Astrocyte (in vitro differentiated cells and primary cell): ENCODE results near the gene KCNQ5. TPM values are rescaled to one million over a fixed set of nuclear protein-coding genes. Genes with fewer than 3 reads are reported as not detected.

Source experiments
- DNase-seq: peaks from one replicate; pipeline ENCODE4 v3.0.0-alpha.2; 2010; ENCODE audit warnings: low read depth
- FAIRE-seq: peaks from 2 replicates; lab custom pipeline; 2011; peaks lifted over from hg19 to GRCh38; lab: Jason Lieb, UNC
- H2AFZ ChIP-seq: 2 replicates; pipeline ENCODE4 v1.6.0; 2012; ENCODE audit warnings: low read depth, low read length, inconsistent platforms
- H3K27ac ChIP-seq: 2 replicates; pipeline ENCODE4 v1.5.1; 2011; ENCODE audit warnings: low read depth, low read length, inconsistent platforms
- H3K27me3 ChIP-seq: 2 replicates; pipeline ENCODE4 v1.6.0; 2011; ENCODE audit warnings: low read length, inconsistent platforms; ENCODE audit not compliant: insufficient read depth
- H3K36me3 ChIP-seq: 2 replicates; pipeline ENCODE4 v1.5.1; 2011; ENCODE audit warnings: low read length, inconsistent platforms; ENCODE audit not compliant: insufficient read depth
- H3K4me1 ChIP-seq: 2 replicates; pipeline ENCODE4 v1.5.1; 2011; ENCODE audit warnings: low read length, inconsistent platforms; ENCODE audit not compliant: insufficient read depth
- H3K4me2 ChIP-seq: 2 replicates; pipeline ENCODE4 v1.6.0; 2012; ENCODE audit warnings: low read length, inconsistent platforms
- H3K4me3 ChIP-seq: 2 replicates; pipeline ENCODE4 v1.5.1; 2011; ENCODE audit warnings: low read depth, mild to moderate bottlenecking, low read length, inconsistent platforms; ENCODE audit not compliant: insufficient read depth
- H3K79me2 ChIP-seq: 2 replicates; pipeline ENCODE4 v1.6.0; 2012; ENCODE audit warnings: mild to moderate bottlenecking, low read length, inconsistent platforms; ENCODE audit not compliant: insufficient read depth
- H3K9ac ChIP-seq: 2 replicates; pipeline ENCODE4 v1.6.0; 2012; ENCODE audit warnings: mild to moderate bottlenecking, low read length, inconsistent platforms
- H3K9me3 ChIP-seq: 2 replicates; pipeline ENCODE4 v1.5.1; 2012; ENCODE audit warnings: low read depth, mild to moderate bottlenecking, low read length, inconsistent platforms; ENCODE audit not compliant: insufficient read depth
- H4K20me1 ChIP-seq: 2 replicates; pipeline ENCODE4 v1.6.0; 2012; ENCODE audit warnings: low read length, inconsistent platforms; ENCODE audit not compliant: insufficient read depth
- H3K27ac Mint-ChIP-seq: one replicate; pipeline ENCODE4 v1.8.0; 2021; ENCODE audit warnings: mild to moderate bottlenecking, mixed read lengths; ENCODE audit not compliant: unreplicated experiment
- H3K27me3 Mint-ChIP-seq: one replicate; pipeline ENCODE4 v1.8.0; 2021; ENCODE audit warnings: low read depth, mixed read lengths; ENCODE audit not compliant: unreplicated experiment
- H3K36me3 Mint-ChIP-seq: one replicate; pipeline ENCODE4 v1.8.0; 2021; ENCODE audit warnings: low read depth, mixed read lengths; ENCODE audit not compliant: unreplicated experiment
- H3K4me1 Mint-ChIP-seq: one replicate; pipeline ENCODE4 v1.8.0; 2021; ENCODE audit warnings: low read depth, mixed read lengths; ENCODE audit not compliant: unreplicated experiment
- H3K4me3 Mint-ChIP-seq: one replicate; pipeline ENCODE4 v1.8.0; 2021; ENCODE audit warnings: mild to moderate bottlenecking, moderate library complexity, mixed read lengths; ENCODE audit not compliant: unreplicated experiment
- H3K9me3 Mint-ChIP-seq: one replicate; pipeline ENCODE4 v1.8.0; 2021; ENCODE audit warnings: mild to moderate bottlenecking, mixed read lengths; ENCODE audit not compliant: unreplicated experiment
- CTCF ChIP-seq: IDR thresholded peaks from 2 replicates; pipeline ENCODE4 v1.5.1; 2011; ENCODE audit warnings: low read depth, mild to moderate bottlenecking, inconsistent platforms, low read length, moderate library complexity; ENCODE audit not compliant: insufficient read depth
- EZH2 ChIP-seq: IDR thresholded peaks from 2 replicates; pipeline ENCODE4 v1.6.1; 2012; ENCODE audit warnings: mild to moderate bottlenecking, low read length, inconsistent platforms; ENCODE audit not compliant: insufficient read depth
- total RNA-seq: library from RNA; stranded (reverse); gene quantifications from 2 replicates; pipeline ENCODE4 v1.2.1, GENCODE V29; 2021

KCNQ5 gene
- total RNA-seq, 1 donor from 2014 or later: 2.0 TPM

DNA sequence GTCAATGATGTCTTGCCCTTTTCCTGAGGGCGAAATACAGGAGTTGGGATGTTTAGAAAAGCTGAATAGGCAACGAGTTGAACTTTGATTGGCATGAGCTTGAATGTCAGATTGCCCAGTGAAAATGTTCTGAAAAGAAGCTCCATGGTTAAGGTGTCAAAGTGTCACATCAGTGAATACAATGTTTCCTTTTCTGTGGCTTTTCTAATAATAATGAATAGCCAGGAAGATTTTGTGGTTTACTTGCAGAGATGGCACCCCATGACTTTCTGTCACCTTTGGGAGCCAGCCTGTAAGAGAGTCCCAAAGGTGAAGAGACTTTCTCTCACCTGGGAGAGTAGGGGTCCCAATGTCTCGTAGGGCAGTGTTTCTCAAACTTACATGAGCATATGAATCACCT is 119.2 kb downstream of the KCNQ5 start:
- Histone ChIP-seq H3K27me3 (no peaks in the 10 kb centered on the region), H3K36me3 (no peaks in the 10 kb centered on the region), H3K9me3 (no peaks in the 10 kb centered on the region), H3K27ac (no peak overlapping the region), H3K9ac (no peak overlapping the region), H3K4me2 (no peak overlapping the region), H3K4me1 (no peaks in the 10 kb centered on the region), H3K79me2 (no peaks in the 10 kb centered on the region), H4K20me1 (no peaks in the 10 kb centered on the region), H2AFZ (no peak overlapping the region), H3K4me3 (no peak overlapping the region)
- FAIRE-seq (no peak), DNase-seq (no peak)
- no peaks in the 10 kb centered on the region for H3K27me3 Mint-ChIP-seq
- TF ChIP-seq CTCF (no peak), EZH2 (no peak)
- H3K27ac Mint-ChIP-seq: no peak overlapping the region
- H3K4me3 Mint-ChIP-seq: no peak overlapping the region
- no peaks in the 10 kb centered on the region for H3K4me1 Mint-ChIP-seq
- H3K36me3 Mint-ChIP-seq: no peaks in the 10 kb centered on the region
- H3K9me3 Mint-ChIP-seq: no peaks in the 10 kb centered on the region

DNA sequence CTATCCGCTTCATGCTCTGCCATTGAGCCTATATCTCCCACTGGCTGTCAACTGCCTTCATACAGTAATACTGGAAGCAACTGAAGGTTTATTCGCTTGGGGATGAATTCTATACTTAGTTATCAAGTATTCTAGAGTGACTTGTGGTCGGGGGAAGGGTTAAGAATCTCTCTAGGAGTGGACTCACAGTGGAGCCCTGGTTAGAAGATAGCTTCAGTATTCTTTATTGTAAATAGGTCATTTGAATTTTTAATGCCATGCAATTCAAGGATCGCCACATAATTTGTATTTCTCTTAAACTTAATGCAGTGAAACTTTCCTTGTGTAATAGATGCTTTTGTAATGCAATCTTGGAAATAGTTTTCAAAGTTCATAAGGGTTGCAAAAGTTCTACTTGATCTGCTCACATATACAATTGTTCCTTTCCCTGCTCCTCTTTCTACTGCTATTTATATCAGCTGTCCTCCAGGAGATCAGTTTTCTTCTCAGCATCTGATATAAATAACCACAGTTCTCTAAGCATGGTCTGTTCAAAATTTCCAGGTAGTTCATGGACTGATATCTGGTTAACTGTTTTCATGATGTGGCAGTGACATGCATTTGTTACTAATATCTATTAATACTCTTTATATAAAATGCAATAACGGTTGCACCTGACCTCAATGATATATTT is 120.3 kb downstream of the KCNQ5 start:
- H3K36me3 Mint-ChIP-seq: no peaks in the 10 kb centered on the region
- TF ChIP-seq CTCF: no peak
- no peak for TF ChIP-seq EZH2
- no peaks in the 10 kb centered on the region for H3K4me1 Mint-ChIP-seq
- H3K36me3 ChIP-seq: no peaks in the 10 kb centered on the region
- H4K20me1 ChIP-seq: no peaks in the 10 kb centered on the region
- H3K27me3 Mint-ChIP-seq: no peaks in the 10 kb centered on the region
- no peaks in the 10 kb centered on the region for H3K4me1 ChIP-seq
- H3K79me2 ChIP-seq: no peaks in the 10 kb centered on the region
- no peak overlapping the region for H3K4me3 Mint-ChIP-seq
- no peaks in the 10 kb centered on the region for H3K9me3 ChIP-seq
- no peak overlapping the region for H2AFZ ChIP-seq
- H3K4me3 ChIP-seq: no peak overlapping the region
- H3K27ac ChIP-seq: no peak overlapping the region
- H3K27me3 ChIP-seq: no peaks in the 10 kb centered on the region
- no peak for DNase-seq
- H3K4me2 ChIP-seq: no peak overlapping the region
- FAIRE-seq: no peak
- H3K27ac Mint-ChIP-seq: no peak overlapping the region
- no peak overlapping the region for H3K9ac ChIP-seq
- H3K9me3 Mint-ChIP-seq: no peaks in the 10 kb centered on the region

DNA sequence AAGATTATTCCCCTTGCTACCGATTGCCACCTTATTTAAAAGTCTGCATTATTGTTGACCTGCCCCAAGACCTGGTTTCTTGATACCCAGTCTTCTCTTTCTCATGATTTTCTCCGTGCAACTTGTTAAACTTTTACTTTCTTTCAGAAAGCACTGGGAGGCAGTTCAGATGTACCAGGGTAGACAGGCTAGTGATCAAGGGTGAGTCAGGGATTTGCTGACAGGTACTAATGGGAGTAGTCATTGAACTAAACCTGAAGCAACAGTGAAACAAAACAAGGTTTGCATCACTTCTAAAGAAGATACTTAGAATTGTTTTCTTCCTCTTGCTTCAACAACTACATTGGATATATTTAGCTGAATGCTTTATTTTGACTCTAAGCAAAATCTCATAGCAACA is 124.4 kb downstream of the KCNQ5 start:
- Histone ChIP-seq H3K27me3 (no peaks in the 10 kb centered on the region), H3K27ac (no peak overlapping the region), H3K4me1 (peaks cover 8% of the 10 kb centered on the region), H3K9me3 (no peaks in the 10 kb centered on the region), H3K4me3 (no peak overlapping the region), H4K20me1 (no peaks in the 10 kb centered on the region), H2AFZ (no peak overlapping the region), H3K9ac (no peak overlapping the region), H3K36me3 (no peaks in the 10 kb centered on the region), H3K79me2 (no peaks in the 10 kb centered on the region), H3K4me2 (peak overlapping the region; percentile 24)
- H3K4me3 Mint-ChIP-seq: no peak overlapping the region
- FAIRE-seq (no peak), DNase-seq (peak; percentile 66)
- no peak overlapping the region for H3K27ac Mint-ChIP-seq
- H3K4me1 Mint-ChIP-seq: peaks cover 8% of the 10 kb centered on the region
- no peaks in the 10 kb centered on the region for H3K9me3 Mint-ChIP-seq
- no peak for TF ChIP-seq EZH2
- no peak for TF ChIP-seq CTCF
- no peaks in the 10 kb centered on the region for H3K27me3 Mint-ChIP-seq
- no peaks in the 10 kb centered on the region for H3K36me3 Mint-ChIP-seq
